ENCODE measurements around the gene DIP2B.

Gene DIP2B

DNA sequence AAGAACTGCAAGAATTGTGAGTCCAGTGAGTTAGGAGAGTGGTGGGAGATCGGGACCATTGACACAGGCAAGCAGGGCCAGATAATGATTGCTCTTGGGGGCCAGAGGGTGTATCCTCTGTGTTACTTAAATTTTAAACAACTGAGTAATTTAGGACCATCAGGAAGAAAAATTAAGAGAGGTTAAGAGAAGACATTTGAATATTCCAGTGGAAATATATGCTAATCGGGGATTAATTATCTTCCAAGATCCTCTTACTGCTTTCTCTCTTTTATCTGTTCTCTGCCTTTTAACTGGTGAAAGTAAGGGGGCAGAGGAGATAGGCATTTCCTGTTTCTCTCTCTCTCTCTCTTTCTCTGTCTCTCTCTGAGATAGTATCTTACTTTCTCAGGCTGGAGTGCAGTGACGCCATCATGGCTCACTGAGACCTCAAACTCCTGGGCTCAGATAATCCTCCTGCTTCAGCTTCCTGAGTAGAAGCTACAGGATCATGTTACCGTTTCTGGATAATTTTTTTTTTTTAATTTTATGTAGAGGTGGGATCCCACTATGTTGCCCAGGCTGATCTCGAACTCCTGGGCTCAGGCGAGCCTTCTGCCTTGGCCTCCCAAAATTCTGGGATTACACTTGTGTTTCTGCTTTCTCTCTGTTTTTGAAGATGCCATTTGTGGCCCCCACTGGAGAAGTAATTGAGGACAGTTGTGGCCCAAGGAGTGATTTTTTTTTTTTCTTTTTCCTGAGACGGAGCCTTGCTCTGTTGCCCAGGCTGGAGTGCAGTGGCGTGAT, 85.1 kb downstream of the DIP2B start:
- Mint-ChIP-seq H3K27me3 (no peaks in the 10 kb centered on the region), H3K27ac (peak overlapping the region; percentile 67), H3K9me3 (peaks cover 2% of the 10 kb centered on the region), H3K4me3 (no peak overlapping the region), H3K4me1 (peaks cover 15% of the 10 kb centered on the region), H3K36me3 (peaks cover 2% of the 10 kb centered on the region)
- DNase-seq (ENCODE audit: low spot score in 2 of 2) (no peak), ATAC-seq (ENCODE audit: low read depth) (no peak)

GRCh38 chr12:50590869-50591268, 86.1 kb downstream of the DIP2B start:
- no peaks in the 10 kb centered on the region for H3K27me3 Mint-ChIP-seq
- no peak for DNase-seq (ENCODE audit: low spot score in 2 of 2)
- H3K9me3 Mint-ChIP-seq: peaks cover 2% of the 10 kb centered on the region
- H3K36me3 Mint-ChIP-seq: peaks cover 2% of the 10 kb centered on the region
- no peak overlapping the region for H3K27ac Mint-ChIP-seq
- H3K4me1 Mint-ChIP-seq: peaks cover 20% of the 10 kb centered on the region
- no peak for ATAC-seq (ENCODE audit: low read depth)
- H3K4me3 Mint-ChIP-seq: no peak overlapping the region

DNA sequence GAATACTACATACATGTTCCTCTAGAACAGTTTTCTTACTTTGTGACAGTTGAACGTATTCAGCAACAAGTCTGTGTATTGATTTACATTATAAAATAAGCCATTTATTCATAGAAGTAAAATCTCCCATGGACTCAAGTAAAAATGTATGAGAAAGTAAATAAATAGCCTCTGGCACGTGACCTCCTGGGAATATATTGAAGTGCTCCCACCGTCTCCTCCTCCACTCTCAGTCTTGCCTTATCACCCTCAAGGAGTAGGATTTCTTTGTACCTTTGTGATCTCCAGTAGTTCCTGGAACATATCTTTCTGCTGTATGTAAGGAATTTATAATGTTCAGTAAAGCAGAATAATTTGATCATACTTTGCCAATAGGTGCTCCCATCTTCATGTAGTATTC, 90.9 kb downstream of the DIP2B start:
- Mint-ChIP-seq H3K27me3 (no peaks in the 10 kb centered on the region), H3K36me3 (peaks cover 3% of the 10 kb centered on the region), H3K4me3 (no peak overlapping the region), H3K4me1 (peaks cover 28% of the 10 kb centered on the region), H3K27ac (peak overlapping the region; percentile 67), H3K9me3 (peaks cover 2% of the 10 kb centered on the region)
- no peak for DNase-seq (ENCODE audit: low spot score in 2 of 2)
- no peak for ATAC-seq (ENCODE audit: low read depth)

- peaks cover 36% of the 10 kb centered on the region for H3K4me1 Mint-ChIP-seq
- peaks cover 2% of the 10 kb centered on the region for H3K9me3 Mint-ChIP-seq
- DNase-seq (ENCODE audit: low spot score in 2 of 2): peak; percentile 8 to 12
- H3K27ac Mint-ChIP-seq: peak overlapping the region; percentile 77
- peaks cover 11% of the 10 kb centered on the region for H3K36me3 Mint-ChIP-seq
- peak; percentile 89 for ATAC-seq (ENCODE audit: low read depth)
- H3K27me3 Mint-ChIP-seq: no peaks in the 10 kb centered on the region
- H3K4me3 Mint-ChIP-seq: peak overlapping the region; percentile 72
These were observed 92.7 kb downstream of the DIP2B start for GRCh38 chr12:50597200-50598195.

- H3K27ac Mint-ChIP-seq: peak overlapping the region; percentile 77
- H3K36me3 Mint-ChIP-seq: peaks cover 11% of the 10 kb centered on the region
- H3K9me3 Mint-ChIP-seq: peaks cover 2% of the 10 kb centered on the region
- no peak overlapping the region for H3K4me3 Mint-ChIP-seq
- no peak for DNase-seq (ENCODE audit: low spot score in 2 of 2)
- no peaks in the 10 kb centered on the region for H3K27me3 Mint-ChIP-seq
- peaks cover 32% of the 10 kb centered on the region for H3K4me1 Mint-ChIP-seq
- ATAC-seq (ENCODE audit: low read depth): no peak
These were observed 93.6 kb downstream of the DIP2B start for GRCh38 chr12:50598321-50598862.

DNA sequence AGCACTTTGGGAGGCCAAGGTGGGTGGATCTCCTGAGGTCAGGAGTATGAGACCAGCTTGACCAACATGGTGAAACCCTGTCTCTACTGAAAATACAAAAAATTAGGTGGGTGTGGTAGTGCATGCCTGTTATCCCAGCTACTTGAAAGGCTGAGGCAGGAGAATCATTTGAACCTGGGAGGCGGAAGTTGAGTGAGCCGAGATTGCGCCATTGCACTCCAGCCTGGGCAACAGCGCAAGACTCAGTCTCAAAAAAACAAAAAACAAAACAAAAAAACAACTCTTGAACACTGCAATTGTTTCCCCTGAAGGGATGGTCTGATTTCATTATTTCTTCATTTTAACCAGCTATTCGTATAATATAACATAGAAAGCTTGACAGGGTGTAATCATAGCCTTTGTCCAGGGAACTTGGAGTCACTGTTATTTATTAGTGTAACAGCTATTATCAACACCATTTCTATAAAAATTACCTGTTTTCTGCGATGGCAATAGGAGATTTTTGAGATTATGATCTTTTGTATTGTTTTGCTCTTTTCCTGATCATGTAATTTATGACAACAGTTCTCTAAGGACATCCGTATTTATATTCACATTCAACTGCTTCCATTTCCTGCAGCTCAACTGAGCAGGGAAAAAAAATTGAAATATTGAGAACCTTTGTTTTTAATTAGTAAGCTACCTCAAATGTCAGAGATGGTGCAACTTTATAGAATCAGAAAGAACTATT, 94.7 kb downstream of the DIP2B start:
- Mint-ChIP-seq H3K27ac (peak overlapping the region; percentile 24), H3K4me1 (peaks cover 30% of the 10 kb centered on the region), H3K36me3 (peaks cover 9% of the 10 kb centered on the region), H3K9me3 (no peaks in the 10 kb centered on the region), H3K27me3 (no peaks in the 10 kb centered on the region), H3K4me3 (no peak overlapping the region)
- DNase-seq (ENCODE audit: low spot score in 2 of 2): no peak
- no peak for ATAC-seq (ENCODE audit: low read depth)

DNA sequence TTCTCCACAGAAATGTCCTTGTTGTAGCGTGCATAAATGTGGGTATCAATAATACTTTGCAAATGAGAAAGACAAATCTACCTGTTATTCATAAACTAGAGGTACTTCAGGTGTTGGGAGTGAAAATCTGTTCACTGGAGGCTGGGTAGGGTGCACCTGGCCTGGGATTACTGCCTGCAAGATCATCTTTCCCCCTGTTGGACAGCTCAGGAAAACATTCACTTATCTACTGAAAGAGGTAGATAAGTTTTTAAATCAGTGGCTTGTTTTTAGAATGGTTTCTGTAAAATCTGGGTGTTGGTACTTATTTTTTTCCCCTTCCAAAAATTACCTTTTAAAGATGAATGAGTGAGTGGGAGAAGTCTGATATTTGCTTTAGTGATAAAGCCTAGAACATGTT, 95.6 kb downstream of the DIP2B start:
- Mint-ChIP-seq H3K9me3 (no peaks in the 10 kb centered on the region), H3K4me1 (peaks cover 28% of the 10 kb centered on the region), H3K4me3 (no peak overlapping the region), H3K36me3 (peaks cover 11% of the 10 kb centered on the region), H3K27ac (peak overlapping the region; percentile 73), H3K27me3 (no peaks in the 10 kb centered on the region)
- no peak for DNase-seq (ENCODE audit: low spot score in 2 of 2)
- no peak for ATAC-seq (ENCODE audit: low read depth)

- Mint-ChIP-seq H3K27ac (no peak overlapping the region), H3K4me3 (no peak overlapping the region), H3K9me3 (no peaks in the 10 kb centered on the region), H3K27me3 (no peaks in the 10 kb centered on the region), H3K36me3 (peaks cover 14% of the 10 kb centered on the region), H3K4me1 (peaks cover 18% of the 10 kb centered on the region)
- DNase-seq (ENCODE audit: low spot score in 2 of 2) (no peak), ATAC-seq (ENCODE audit: low read depth) (no peak)
These were observed 99.2 kb downstream of the DIP2B start for GRCh38 chr12:50603817-50604639.

DNA sequence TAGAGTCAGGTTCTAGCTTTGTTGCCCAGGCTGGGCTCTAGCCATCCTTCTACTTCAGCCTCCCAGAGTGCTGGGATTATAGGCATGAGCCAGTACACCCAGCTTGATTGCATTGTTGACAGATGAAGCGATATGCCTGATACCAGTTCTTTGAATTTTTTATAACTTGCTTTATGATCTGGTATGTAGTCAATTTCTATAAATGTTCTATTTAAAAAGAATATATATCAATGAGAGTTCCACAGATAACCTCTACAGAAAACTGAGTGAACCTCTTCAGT, 99.8 kb downstream of the DIP2B start:
- Mint-ChIP-seq H3K4me1 (peaks cover 22% of the 10 kb centered on the region), H3K4me3 (no peak overlapping the region), H3K27ac (no peak overlapping the region), H3K36me3 (peaks cover 14% of the 10 kb centered on the region), H3K27me3 (no peaks in the 10 kb centered on the region), H3K9me3 (no peaks in the 10 kb centered on the region)
- DNase-seq (ENCODE audit: low spot score in 2 of 2) (no peak), ATAC-seq (ENCODE audit: low read depth) (no peak)

- no peaks in the 10 kb centered on the region for H3K9me3 Mint-ChIP-seq
- no peak overlapping the region for H3K4me3 Mint-ChIP-seq
- no peaks in the 10 kb centered on the region for H3K27me3 Mint-ChIP-seq
- peaks cover 7% of the 10 kb centered on the region for H3K36me3 Mint-ChIP-seq
- peaks cover 15% of the 10 kb centered on the region for H3K4me1 Mint-ChIP-seq
- ATAC-seq (ENCODE audit: low read depth) (no peak), DNase-seq (ENCODE audit: low spot score in 2 of 2) (no peak)
- H3K27ac Mint-ChIP-seq: no peak overlapping the region
These were observed 102.0 kb downstream of the DIP2B start for GRCh38 chr12:50606675-50607375.

GRCh38 chr12:50609292-50609874, 104.6 kb downstream of the DIP2B start:
- Mint-ChIP-seq H3K4me1 (peaks cover 14% of the 10 kb centered on the region), H3K4me3 (no peak overlapping the region), H3K27me3 (no peaks in the 10 kb centered on the region), H3K27ac (no peak overlapping the region), H3K36me3 (peaks cover 7% of the 10 kb centered on the region), H3K9me3 (no peaks in the 10 kb centered on the region)
- DNase-seq (ENCODE audit: low spot score in 2 of 2) (no peak), ATAC-seq (ENCODE audit: low read depth) (no peak)

GRCh38 chr12:50610171-50610570, 105.4 kb downstream of the DIP2B start:
- Mint-ChIP-seq H3K4me1 (peaks cover 14% of the 10 kb centered on the region), H3K27ac (no peak overlapping the region), H3K9me3 (no peaks in the 10 kb centered on the region), H3K27me3 (no peaks in the 10 kb centered on the region), H3K36me3 (peaks cover 5% of the 10 kb centered on the region), H3K4me3 (no peak overlapping the region)
- DNase-seq (ENCODE audit: low spot score in 2 of 2): no peak
- no peak for ATAC-seq (ENCODE audit: low read depth)
